ENCODE results near the gene TRABD2A.

The TRABD2A gene

DNA sequence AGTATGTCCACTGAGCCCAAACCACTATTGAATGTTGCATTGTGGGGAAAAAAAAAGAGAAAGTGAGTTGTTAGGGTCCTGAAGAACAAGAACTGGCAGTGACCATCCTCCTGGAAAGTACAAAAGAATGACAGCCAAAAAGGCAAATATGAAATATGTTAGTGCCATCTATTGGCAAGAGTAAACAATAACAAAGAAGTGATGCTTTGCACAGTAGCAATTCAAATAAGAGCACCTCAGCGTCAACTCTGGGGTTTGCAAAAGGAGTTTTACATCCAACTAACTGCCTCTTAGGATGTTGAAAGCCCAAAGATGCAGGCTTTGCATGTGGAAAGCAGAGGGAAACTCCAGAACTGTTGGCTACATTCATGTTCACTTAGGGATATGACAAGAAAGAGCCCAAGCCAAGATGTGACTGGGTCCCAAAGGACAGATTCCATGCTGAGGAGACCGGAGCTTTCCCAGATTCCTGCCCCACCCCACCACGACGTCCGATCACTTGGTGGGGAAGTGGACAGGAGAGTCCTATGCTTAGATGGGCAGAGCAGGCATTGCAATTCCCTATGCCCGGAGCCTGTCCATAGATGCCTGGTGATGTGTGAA lies 15.6 kb downstream of the TRABD2A start:
- H3K4me1 ChIP-seq (ENCODE audit: control insufficient read depth, insufficient read depth, low read length): peaks cover 9% of the 10 kb centered on the region; the same call in 1 of the 2 replicates
- H3K9ac ChIP-seq (ENCODE audit: low read length): no peak overlapping the region
- no peaks in the 10 kb centered on the region for H3K36me3 ChIP-seq (ENCODE audit: control insufficient read depth, insufficient read depth, low read length)
- H3K9me3 ChIP-seq (ENCODE audit: control insufficient read depth, insufficient read depth, low read depth, low read length): no peaks in the 10 kb centered on the region
- H3K27ac ChIP-seq (ENCODE audit: low read depth, low read length): no peak overlapping the region
- H3K4me3 ChIP-seq (ENCODE audit: low read depth, low read length): no peak overlapping the region
- no peaks in the 10 kb centered on the region for H3K27me3 ChIP-seq (ENCODE audit: control insufficient read depth, insufficient read depth, low read length)

DNA sequence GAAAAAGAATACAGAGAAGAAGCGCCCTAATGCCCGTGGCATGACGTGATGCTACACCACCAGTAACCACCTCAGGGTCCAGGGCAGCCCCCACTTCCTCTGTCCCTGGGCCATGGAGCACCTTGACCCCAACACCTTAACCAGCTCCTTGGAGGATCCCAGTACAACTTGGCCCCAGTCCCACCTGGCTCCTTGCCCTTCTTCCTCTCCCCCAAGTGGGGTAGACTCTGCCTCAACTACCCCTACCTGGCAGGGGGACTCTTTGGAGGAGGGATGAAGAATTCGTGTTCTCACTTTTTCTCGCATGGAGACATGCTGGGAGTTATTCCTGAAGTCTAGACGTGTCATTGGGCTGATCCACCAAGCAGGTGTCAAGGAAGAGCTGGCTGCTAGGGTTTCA lies 18.9 kb downstream of the TRABD2A start:
- Histone ChIP-seq H3K27ac (ENCODE audit: low read depth, low read length) (no peak overlapping the region), H3K9me3 (ENCODE audit: control insufficient read depth, insufficient read depth, low read depth, low read length) (no peaks in the 10 kb centered on the region), H3K9ac (ENCODE audit: low read length) (no peak overlapping the region), H3K4me1 (ENCODE audit: control insufficient read depth, insufficient read depth, low read length) (peaks cover 11% of the 10 kb centered on the region), H3K36me3 (ENCODE audit: control insufficient read depth, insufficient read depth, low read length) (no peaks in the 10 kb centered on the region), H3K27me3 (ENCODE audit: control insufficient read depth, insufficient read depth, low read length) (peaks cover 10% of the 10 kb centered on the region; the same call in 1 of the 2 replicates), H3K4me3 (ENCODE audit: low read depth, low read length) (no peak overlapping the region)

DNA sequence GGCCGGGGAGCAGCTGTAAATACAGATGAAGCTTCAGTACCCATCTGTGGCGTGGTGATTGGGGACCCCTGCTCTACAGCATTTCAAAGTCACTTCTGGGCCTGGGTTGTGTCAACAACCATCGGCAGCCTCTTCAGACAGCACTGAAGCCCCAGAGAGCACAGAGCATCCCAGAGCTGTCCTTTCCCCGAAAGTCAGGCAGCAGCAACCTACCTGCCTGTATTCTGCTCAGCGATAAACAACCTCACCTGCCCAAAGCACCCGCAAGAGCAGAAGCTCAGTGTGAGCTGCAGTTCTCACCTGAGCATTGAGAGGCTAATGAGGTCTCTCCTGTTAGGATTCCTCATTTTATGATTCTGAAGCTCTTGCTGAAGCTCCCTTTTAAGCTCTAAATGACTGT lies 19.3 kb downstream of the TRABD2A start:
- H3K27ac ChIP-seq (ENCODE audit: low read depth, low read length): no peak overlapping the region
- no peak overlapping the region for H3K9ac ChIP-seq (ENCODE audit: low read length)
- H3K27me3 ChIP-seq (ENCODE audit: control insufficient read depth, insufficient read depth, low read length): peaks cover 14% of the 10 kb centered on the region
- peaks cover 16% of the 10 kb centered on the region for H3K4me1 ChIP-seq (ENCODE audit: control insufficient read depth, insufficient read depth, low read length)
- H3K4me3 ChIP-seq (ENCODE audit: low read depth, low read length): no peak overlapping the region
- no peaks in the 10 kb centered on the region for H3K36me3 ChIP-seq (ENCODE audit: control insufficient read depth, insufficient read depth, low read length)
- H3K9me3 ChIP-seq (ENCODE audit: control insufficient read depth, insufficient read depth, low read depth, low read length): no peaks in the 10 kb centered on the region

DNA sequence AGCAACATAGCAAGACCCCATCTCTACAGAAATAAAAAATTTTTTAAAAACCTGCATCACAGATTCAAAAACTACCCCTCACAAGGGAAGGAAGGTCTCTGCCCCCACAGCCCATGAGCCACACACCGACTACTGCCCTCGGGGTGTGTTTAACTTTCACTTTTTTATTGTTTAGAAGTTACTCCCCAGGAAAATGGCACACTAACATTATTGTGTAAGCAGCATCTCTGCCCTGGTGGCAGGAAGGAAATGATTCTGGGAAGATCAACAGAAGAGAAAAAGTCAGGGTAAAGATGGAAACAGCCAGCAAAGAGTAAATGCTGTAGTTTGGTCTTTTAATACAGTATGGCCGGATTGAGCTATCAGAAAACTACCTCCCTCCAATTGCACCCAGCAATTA lies 21.9 kb downstream of the TRABD2A start:
- Histone ChIP-seq H3K4me3 (ENCODE audit: low read depth, low read length) (no peak overlapping the region), H3K27me3 (ENCODE audit: control insufficient read depth, insufficient read depth, low read length) (peaks cover 35% of the 10 kb centered on the region), H3K9ac (ENCODE audit: low read length) (no peak overlapping the region), H3K4me1 (ENCODE audit: control insufficient read depth, insufficient read depth, low read length) (peaks cover 36% of the 10 kb centered on the region), H3K9me3 (ENCODE audit: control insufficient read depth, insufficient read depth, low read depth, low read length) (peaks cover 2% of the 10 kb centered on the region; the same call in 1 of the 2 replicates), H3K36me3 (ENCODE audit: control insufficient read depth, insufficient read depth, low read length) (no peaks in the 10 kb centered on the region), H3K27ac (ENCODE audit: low read depth, low read length) (no peak overlapping the region)

DNA sequence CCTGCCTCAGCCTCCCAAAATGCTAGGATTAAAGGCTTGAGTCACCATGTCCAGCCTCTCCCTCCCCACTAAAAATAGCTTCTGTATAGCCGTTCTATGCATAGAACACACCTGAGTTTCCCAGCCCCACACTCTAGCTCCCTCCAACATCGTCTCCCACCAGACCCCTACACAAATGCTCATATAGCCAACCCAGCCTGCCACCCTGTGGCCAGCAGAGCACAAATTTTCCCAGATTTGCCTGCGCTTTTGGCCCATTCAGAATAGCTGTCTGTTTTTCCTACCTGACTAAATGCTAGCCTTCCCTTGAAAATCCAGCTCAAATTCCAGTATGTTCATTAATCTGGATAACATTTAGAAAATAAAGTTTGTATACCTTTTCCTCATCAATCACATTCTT lies 22.8 kb downstream of the TRABD2A start:
- Histone ChIP-seq H3K9me3 (ENCODE audit: control insufficient read depth, insufficient read depth, low read depth, low read length) (peaks cover 8% of the 10 kb centered on the region), H3K4me3 (ENCODE audit: low read depth, low read length) (no peak overlapping the region), H3K4me1 (ENCODE audit: control insufficient read depth, insufficient read depth, low read length) (peaks cover 36% of the 10 kb centered on the region), H3K27ac (ENCODE audit: low read depth, low read length) (no peak overlapping the region), H3K9ac (ENCODE audit: low read length) (no peak overlapping the region), H3K36me3 (ENCODE audit: control insufficient read depth, insufficient read depth, low read length) (no peaks in the 10 kb centered on the region), H3K27me3 (ENCODE audit: control insufficient read depth, insufficient read depth, low read length) (peaks cover 35% of the 10 kb centered on the region)

DNA sequence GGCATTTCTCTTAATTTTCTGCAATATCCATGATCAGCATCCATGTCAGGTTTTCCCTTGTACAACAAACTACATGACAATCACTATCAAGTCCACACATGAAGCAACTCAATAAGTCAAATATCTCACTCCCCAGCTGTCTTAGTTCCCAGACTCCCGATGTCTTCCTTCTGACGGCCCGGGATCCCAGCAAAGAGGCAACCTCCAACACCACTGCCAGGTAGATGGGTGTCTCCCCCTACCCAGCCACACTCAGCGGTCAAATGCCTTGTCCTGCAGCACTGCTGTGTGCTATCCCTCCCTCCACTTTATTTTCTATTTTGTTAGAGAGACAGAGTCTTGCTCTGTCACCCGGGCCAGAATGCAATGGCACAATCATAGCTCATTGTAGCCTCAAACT lies 23.3 kb downstream of the TRABD2A start:
- Histone ChIP-seq H3K9me3 (ENCODE audit: control insufficient read depth, insufficient read depth, low read depth, low read length) (peaks cover 13% of the 10 kb centered on the region), H3K4me1 (ENCODE audit: control insufficient read depth, insufficient read depth, low read length) (peaks cover 36% of the 10 kb centered on the region), H3K9ac (ENCODE audit: low read length) (no peak overlapping the region), H3K27me3 (ENCODE audit: control insufficient read depth, insufficient read depth, low read length) (peaks cover 35% of the 10 kb centered on the region), H3K36me3 (ENCODE audit: control insufficient read depth, insufficient read depth, low read length) (no peaks in the 10 kb centered on the region), H3K4me3 (ENCODE audit: low read depth, low read length) (no peak overlapping the region), H3K27ac (ENCODE audit: low read depth, low read length) (no peak overlapping the region)

DNA sequence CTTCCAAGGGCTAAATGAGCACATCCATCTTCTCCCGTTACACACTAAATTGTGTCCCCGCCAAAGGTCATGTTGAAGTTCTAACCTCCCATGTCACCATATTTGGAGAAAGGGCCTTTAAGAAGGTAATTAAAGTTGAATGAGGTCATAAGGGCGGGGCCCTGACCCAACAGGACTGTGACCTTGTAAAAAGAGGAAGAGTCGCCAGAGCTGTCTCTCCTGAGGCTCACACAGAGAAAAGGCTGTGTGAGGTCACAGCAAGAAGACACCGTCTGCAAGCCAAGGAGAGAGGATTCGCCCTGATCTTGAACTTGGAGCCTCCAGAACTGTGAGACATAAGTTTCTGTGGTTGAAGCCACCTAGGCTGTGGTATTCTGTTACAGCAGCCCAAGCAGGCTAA lies 24.1 kb downstream of the TRABD2A start:
- H3K9ac ChIP-seq (ENCODE audit: low read length): peak overlapping the region; percentile 70
- no peak overlapping the region for H3K4me3 ChIP-seq (ENCODE audit: low read depth, low read length)
- H3K9me3 ChIP-seq (ENCODE audit: control insufficient read depth, insufficient read depth, low read depth, low read length): peaks cover 13% of the 10 kb centered on the region
- H3K27ac ChIP-seq (ENCODE audit: low read depth, low read length): peak overlapping the region; percentile 36; the same call in 1 of the 2 replicates
- peaks cover 35% of the 10 kb centered on the region for H3K27me3 ChIP-seq (ENCODE audit: control insufficient read depth, insufficient read depth, low read length)
- H3K36me3 ChIP-seq (ENCODE audit: control insufficient read depth, insufficient read depth, low read length): no peaks in the 10 kb centered on the region
- peaks cover 33% of the 10 kb centered on the region for H3K4me1 ChIP-seq (ENCODE audit: control insufficient read depth, insufficient read depth, low read length)

DNA sequence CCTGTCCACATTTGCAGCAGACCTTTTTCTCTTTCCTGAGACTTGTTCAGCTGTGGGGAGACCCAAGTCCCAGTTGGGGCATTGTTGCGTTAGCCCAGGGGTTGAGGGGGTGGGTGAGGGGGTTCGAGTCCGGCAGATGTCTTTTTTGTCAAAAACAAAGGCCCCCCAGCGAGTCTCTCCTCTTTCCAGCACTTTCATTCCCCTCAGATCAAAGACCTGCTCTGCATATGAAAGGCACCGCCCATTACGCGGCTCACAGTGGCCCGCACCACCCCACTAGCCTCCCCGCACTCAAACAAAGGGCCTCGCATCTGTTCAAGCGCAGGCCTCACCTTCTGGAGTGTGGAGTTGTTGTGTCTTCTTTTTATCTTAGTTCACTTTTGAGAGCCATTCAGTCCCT lies 25.2 kb downstream of the TRABD2A start:
- H3K4me3 ChIP-seq (ENCODE audit: low read depth, low read length): peak overlapping the region; percentile 29; the same call in 1 of the 2 replicates
- peaks cover 27% of the 10 kb centered on the region for H3K4me1 ChIP-seq (ENCODE audit: control insufficient read depth, insufficient read depth, low read length)
- peak overlapping the region; percentile 70 for H3K9ac ChIP-seq (ENCODE audit: low read length)
- H3K27ac ChIP-seq (ENCODE audit: low read depth, low read length): peak overlapping the region; percentile 36; the same call in 1 of the 2 replicates
- H3K36me3 ChIP-seq (ENCODE audit: control insufficient read depth, insufficient read depth, low read length): no peaks in the 10 kb centered on the region
- H3K9me3 ChIP-seq (ENCODE audit: control insufficient read depth, insufficient read depth, low read depth, low read length): peaks cover 13% of the 10 kb centered on the region
- H3K27me3 ChIP-seq (ENCODE audit: control insufficient read depth, insufficient read depth, low read length): peaks cover 35% of the 10 kb centered on the region

DNA sequence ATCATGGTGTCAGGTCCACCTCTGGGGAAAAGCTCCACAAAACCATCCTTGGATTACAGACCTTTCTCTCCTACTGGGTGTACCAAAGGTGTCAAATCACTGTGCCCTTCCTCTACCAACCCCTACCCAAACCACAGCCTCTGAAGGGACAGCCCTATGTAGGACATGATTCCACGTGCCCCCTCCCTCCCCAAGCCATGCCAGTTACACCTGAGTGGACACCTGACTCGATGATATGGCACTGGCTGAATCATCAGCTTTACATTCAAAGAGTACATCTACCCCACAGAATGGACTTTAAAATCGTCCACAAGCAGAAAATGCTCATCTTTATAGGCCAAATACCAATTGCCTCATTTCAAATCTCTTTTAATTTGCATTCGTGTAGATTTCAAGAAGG lies 26.0 kb downstream of the TRABD2A start:
- H3K27me3 ChIP-seq (ENCODE audit: control insufficient read depth, insufficient read depth, low read length): peaks cover 35% of the 10 kb centered on the region
- H3K4me1 ChIP-seq (ENCODE audit: control insufficient read depth, insufficient read depth, low read length): peaks cover 27% of the 10 kb centered on the region
- peaks cover 13% of the 10 kb centered on the region for H3K9me3 ChIP-seq (ENCODE audit: control insufficient read depth, insufficient read depth, low read depth, low read length)
- H3K27ac ChIP-seq (ENCODE audit: low read depth, low read length): no peak overlapping the region
- H3K36me3 ChIP-seq (ENCODE audit: control insufficient read depth, insufficient read depth, low read length): no peaks in the 10 kb centered on the region
- no peak overlapping the region for H3K9ac ChIP-seq (ENCODE audit: low read length)
- H3K4me3 ChIP-seq (ENCODE audit: low read depth, low read length): no peak overlapping the region

DNA sequence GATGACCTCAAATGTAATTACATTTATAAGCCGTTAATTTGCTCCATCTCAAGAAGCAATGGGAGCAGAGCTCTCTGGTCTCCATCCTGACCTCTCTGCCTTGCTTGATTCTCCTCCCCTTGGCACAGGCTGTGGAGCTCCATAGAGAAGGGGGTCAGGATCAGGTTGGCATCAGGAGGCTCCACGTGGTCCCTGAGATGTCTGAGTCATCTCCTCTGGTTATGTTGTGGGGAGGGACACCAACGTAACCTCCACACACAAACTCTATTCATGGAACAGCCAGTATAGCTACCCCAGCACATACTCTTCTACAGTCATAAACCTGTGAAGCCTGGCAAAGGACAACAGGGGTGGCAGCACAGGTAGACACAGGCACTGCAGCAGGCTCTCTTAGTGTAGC lies 29.0 kb downstream of the TRABD2A start:
- H3K9me3 ChIP-seq (ENCODE audit: control insufficient read depth, insufficient read depth, low read depth, low read length): peaks cover 13% of the 10 kb centered on the region
- H3K4me3 ChIP-seq (ENCODE audit: low read depth, low read length): no peak overlapping the region
- H3K27ac ChIP-seq (ENCODE audit: low read depth, low read length): no peak overlapping the region
- no peaks in the 10 kb centered on the region for H3K36me3 ChIP-seq (ENCODE audit: control insufficient read depth, insufficient read depth, low read length)
- H3K9ac ChIP-seq (ENCODE audit: low read length): no peak overlapping the region
- peaks cover 23% of the 10 kb centered on the region for H3K4me1 ChIP-seq (ENCODE audit: control insufficient read depth, insufficient read depth, low read length)
- H3K27me3 ChIP-seq (ENCODE audit: control insufficient read depth, insufficient read depth, low read length): peaks cover 24% of the 10 kb centered on the region

DNA sequence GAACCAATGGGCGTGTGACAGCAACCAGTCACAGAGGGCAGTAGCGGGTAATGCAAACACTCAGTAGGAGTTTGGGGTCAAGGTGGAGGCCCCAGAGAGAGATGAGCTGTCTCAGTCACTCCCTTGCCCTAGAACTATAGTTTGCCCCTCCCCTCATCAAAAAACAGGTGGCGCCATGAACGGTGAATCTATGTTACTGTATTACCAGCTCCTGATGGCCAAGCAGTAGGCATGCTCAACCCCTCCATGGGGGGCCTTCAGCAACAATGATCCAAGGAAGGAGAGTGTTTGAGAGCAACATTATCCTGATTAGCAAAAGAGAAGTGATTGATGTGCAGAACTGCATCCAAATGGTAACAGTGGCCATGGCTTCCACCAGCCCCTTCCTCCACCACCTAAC lies 30.4 kb downstream of the TRABD2A start:
- no peak overlapping the region for H3K9ac ChIP-seq (ENCODE audit: low read length)
- no peaks in the 10 kb centered on the region for H3K36me3 ChIP-seq (ENCODE audit: control insufficient read depth, insufficient read depth, low read length)
- peaks cover 11% of the 10 kb centered on the region for H3K4me1 ChIP-seq (ENCODE audit: control insufficient read depth, insufficient read depth, low read length)
- no peak overlapping the region for H3K27ac ChIP-seq (ENCODE audit: low read depth, low read length)
- H3K9me3 ChIP-seq (ENCODE audit: control insufficient read depth, insufficient read depth, low read depth, low read length): peaks cover 13% of the 10 kb centered on the region
- peaks cover 13% of the 10 kb centered on the region; the same call in 1 of the 2 replicates for H3K27me3 ChIP-seq (ENCODE audit: control insufficient read depth, insufficient read depth, low read length)
- no peak overlapping the region for H3K4me3 ChIP-seq (ENCODE audit: low read depth, low read length)
